ENCODE data around the gene ADD3. TPM values are rescaled to one million over a fixed set of nuclear protein-coding genes. Genes with fewer than 3 reads are reported as not detected.

Gene ADD3
- total RNA-seq, 2 donors from 2014 or later: 127 to 131 TPM

- Histone ChIP-seq H3K27me3 (no peaks in the 10 kb centered on the region), H3K4me1 (peaks cover 7% of the 10 kb centered on the region), H3K9ac (ENCODE audit: low read depth in 2 of 2, low read length in 2 of 2) (no peak overlapping the region), H3K4me3 (no peak overlapping the region), H3K9me3 (no peaks in the 10 kb centered on the region), H3K27ac (no peak overlapping the region), H3K36me3 (no peaks in the 10 kb centered on the region)
- intact Hi-C loops (cut with DNase I): no loop called here
- TF ChIP-seq, protein P1, sequence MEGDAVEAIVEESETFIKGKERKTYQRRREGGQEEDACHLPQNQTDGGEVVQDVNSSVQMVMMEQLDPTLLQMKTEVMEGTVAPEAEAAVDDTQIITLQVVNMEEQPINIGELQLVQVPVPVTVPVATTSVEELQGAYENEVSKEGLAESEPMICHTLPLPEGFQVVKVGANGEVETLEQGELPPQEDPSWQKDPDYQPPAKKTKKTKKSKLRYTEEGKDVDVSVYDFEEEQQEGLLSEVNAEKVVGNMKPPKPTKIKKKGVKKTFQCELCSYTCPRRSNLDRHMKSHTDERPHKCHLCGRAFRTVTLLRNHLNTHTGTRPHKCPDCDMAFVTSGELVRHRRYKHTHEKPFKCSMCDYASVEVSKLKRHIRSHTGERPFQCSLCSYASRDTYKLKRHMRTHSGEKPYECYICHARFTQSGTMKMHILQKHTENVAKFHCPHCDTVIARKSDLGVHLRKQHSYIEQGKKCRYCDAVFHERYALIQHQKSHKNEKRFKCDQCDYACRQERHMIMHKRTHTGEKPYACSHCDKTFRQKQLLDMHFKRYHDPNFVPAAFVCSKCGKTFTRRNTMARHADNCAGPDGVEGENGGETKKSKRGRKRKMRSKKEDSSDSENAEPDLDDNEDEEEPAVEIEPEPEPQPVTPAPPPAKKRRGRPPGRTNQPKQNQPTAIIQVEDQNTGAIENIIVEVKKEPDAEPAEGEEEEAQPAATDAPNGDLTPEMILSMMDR (IDR thresholded peaks at IDR 0.05): no peak
- DNase-seq: no peak
Measured at GRCh38 chr10:110174816-110175215, 167.0 kb downstream of the ADD3 start.

DNA sequence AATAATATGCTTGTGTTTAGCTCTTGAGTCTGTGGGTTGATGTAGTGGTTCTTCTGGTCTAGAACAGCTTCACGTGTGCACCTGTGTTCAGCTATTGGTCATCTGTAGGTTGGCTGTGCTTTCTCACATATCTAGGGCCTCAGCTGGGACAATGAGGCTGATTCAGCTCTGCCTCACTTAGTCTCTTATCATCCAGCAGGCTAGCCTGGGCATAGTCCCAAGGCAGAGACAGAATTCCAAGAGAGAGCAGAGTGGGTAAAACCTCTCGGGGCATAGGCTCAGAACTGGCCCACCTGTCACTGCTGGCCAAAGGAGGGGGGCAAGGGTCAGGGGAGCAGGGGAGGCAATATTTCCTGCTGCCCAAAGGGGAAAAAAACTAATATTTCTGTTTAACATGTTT is 167.6 kb downstream of the ADD3 start:
- Histone ChIP-seq H3K9me3 (no peaks in the 10 kb centered on the region), H3K4me3 (no peak overlapping the region), H3K36me3 (no peaks in the 10 kb centered on the region), H3K9ac (ENCODE audit: low read depth in 2 of 2, low read length in 2 of 2) (no peak overlapping the region), H3K27me3 (no peaks in the 10 kb centered on the region), H3K27ac (no peak overlapping the region), H3K4me1 (peaks cover 3% of the 10 kb centered on the region)
- DNase-seq: no peak
- TF ChIP-seq, protein P1 (IDR thresholded peaks at IDR 0.05): no peak
- intact Hi-C loops (cut with DNase I): no loop called here

DNA sequence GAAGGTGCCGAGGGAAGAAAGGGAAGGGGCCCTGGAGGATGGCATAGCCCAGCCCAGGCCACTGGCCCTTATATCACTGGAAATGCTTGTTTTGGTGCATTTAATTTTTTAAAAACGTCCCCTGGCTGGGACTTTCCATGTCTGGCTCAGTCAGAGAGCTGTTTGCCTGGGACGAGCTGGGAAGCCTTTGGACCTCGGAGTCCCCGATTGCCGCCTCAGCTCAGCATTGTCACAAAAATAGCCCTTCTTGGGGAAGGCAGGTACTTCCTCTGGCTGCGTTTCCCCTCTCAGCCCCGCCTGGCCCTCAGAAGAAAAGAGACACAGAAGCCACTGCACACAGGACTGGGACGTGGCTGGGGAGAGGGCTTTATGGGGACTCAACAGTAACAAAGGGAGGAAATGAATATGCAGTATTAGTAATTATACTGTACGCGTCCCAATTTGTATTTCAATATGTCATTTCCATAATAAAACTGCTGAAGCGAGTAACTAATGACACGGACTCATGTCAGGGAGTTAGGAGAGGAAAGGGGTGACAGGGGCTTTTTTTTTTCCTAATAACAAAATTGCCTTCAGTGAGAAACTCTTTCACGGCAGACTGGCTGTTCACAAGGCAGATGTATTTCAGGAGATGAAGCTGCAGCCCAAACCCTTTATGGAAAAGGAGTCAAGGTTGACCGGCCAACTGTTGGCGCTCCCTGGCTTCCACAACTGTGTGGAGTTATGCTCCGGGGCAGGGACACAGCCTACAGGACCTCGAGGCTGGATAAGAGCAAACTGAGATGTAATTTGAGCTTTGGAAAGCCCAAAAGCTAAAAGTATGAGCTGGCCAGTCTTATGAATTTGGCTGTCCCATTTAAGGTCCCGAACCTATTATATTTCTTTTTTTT is 168.6 kb downstream of the ADD3 start:
- TF ChIP-seq, protein P1 (IDR thresholded peaks at IDR 0.05): no peak
- H3K9ac ChIP-seq (ENCODE audit: low read depth in 2 of 2, low read length in 2 of 2): no peak overlapping the region
- H3K27ac ChIP-seq: no peak overlapping the region
- H3K4me3 ChIP-seq: no peak overlapping the region
- intact Hi-C loops (cut with DNase I): no loop called here
- no peaks in the 10 kb centered on the region for H3K4me1 ChIP-seq
- H3K27me3 ChIP-seq: no peaks in the 10 kb centered on the region
- DNase-seq: no peak
- H3K36me3 ChIP-seq: no peaks in the 10 kb centered on the region
- no peaks in the 10 kb centered on the region for H3K9me3 ChIP-seq

DNA sequence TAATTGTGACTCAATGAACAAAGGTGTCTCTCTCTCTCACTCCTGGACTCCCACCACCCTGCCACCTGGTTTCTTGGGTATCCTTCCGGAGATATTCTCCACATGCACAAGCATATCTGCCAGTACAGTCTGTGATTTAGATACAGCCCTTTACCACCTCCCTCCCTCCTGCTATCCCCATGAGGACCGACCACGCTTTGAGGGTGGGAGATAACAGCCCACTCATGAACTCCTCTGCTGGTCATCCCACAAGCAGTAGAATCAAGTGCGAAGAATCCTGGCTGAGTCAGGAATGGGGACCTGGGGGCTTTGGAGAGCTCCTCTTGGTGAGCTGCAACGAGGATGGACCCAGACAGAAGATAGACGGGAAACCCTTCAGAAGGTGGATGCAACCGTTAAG is 171.4 kb downstream of the ADD3 start:
- DNase-seq: no peak
- H3K4me1 ChIP-seq: no peaks in the 10 kb centered on the region
- TF ChIP-seq, protein P1 (IDR thresholded peaks at IDR 0.05): no peak
- no peaks in the 10 kb centered on the region for H3K36me3 ChIP-seq
- no peaks in the 10 kb centered on the region for H3K27me3 ChIP-seq
- intact Hi-C loops (cut with DNase I): no loop called here
- no peak overlapping the region for H3K9ac ChIP-seq (ENCODE audit: low read depth in 2 of 2, low read length in 2 of 2)
- H3K4me3 ChIP-seq: no peak overlapping the region
- H3K9me3 ChIP-seq: no peaks in the 10 kb centered on the region
- H3K27ac ChIP-seq: no peak overlapping the region

DNA sequence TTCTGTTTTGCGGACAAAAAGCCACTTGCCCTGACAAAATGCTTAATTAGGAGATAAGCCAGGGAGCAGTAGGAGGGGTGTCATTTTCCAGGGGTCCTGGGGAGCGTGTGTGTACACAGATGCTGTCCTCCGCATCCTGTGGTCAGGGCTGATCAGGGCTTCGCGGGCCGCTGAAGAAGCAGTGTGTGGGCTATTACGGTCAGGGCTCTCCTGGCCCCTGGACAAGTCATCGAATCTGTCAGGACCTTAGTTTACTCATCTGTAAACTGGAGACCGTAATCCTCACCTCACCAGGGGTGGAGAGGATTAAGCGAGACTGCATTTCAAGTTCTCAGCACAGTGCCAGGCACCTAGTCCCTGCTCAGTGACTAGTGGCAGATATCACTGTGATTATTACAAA is 173.7 kb downstream of the ADD3 start:
- intact Hi-C loops (cut with DNase I): no loop called here
- no peaks in the 10 kb centered on the region for H3K36me3 ChIP-seq
- TF ChIP-seq, protein P1 (IDR thresholded peaks at IDR 0.05): no peak
- no peaks in the 10 kb centered on the region for H3K27me3 ChIP-seq
- DNase-seq: no peak
- no peak overlapping the region for H3K9ac ChIP-seq (ENCODE audit: low read depth in 2 of 2, low read length in 2 of 2)
- no peak overlapping the region for H3K4me3 ChIP-seq
- no peaks in the 10 kb centered on the region for H3K4me1 ChIP-seq
- H3K9me3 ChIP-seq: no peaks in the 10 kb centered on the region
- H3K27ac ChIP-seq: no peak overlapping the region

Measured in colonic mucosa (tissue), 4 donors.